ENCODE measurements around the gene CEBPB.

DNA sequence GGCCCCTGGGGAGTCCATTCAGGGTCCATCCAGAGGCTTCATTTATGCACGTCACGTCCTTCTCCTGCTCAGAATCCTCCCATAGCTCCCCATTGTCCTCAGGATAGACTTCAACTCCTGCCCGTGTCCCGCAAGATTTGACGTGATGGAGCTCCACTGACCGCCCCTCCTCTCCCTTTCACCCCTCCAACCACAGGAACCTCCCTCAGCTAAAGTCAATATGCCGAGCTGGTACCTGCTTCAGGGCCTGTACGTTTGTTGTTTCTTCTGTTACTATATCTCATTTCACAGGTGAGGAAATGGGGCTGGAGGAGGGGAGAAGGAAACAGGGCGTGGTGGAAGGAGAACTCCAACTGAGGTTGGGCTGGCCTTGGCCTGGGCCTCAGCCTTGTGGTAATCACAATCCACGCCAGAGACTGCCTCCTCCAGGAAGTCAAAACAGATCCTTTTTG, 38.6 kb downstream of the CEBPB start:
- TF ChIP-seq CTCF (IDR thresholded peaks at IDR 0.05): no peak
- no peak for TF ChIP-seq POLR2A (IDR thresholded peaks at IDR 0.05)
